ENCODE data around the gene F2RL2.

F2RL2 gene

DNA sequence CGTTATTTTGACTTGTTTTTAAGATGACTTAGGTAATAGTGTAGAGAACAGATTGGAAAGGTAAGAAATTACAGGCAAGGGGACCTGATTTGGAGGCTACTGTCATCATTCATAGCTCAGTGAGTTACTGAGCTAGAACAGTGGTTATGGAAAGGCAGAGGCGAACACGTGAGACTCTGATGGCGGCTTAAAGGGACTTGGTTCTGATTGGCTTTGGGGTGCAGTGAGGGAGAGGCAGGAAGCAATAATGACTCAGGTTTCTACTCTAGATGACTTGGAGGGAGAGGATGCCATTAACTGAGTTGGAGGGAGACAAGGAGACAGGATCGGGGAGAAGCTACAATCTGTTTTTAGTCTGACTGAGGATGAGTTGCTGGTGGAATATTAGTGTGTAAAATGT, 3.0 kb downstream of the F2RL2 start:
- no peak overlapping the region for H3K27ac ChIP-seq
- H3K4me3 ChIP-seq (ENCODE audit: low read depth, low read length): no peak overlapping the region
- TF ChIP-seq CTCF (IDR thresholded peaks at IDR 0.05; ENCODE audit: low read depth, low read length): no peak

GRCh38 chr5:76617675-76618074, 5.5 kb downstream of the F2RL2 start:
- Histone ChIP-seq H3K27me3 (ENCODE audit: insufficient read depth, low read depth, severe bottlenecking) (no peaks in the 10 kb centered on the region), H3K36me3 (no peaks in the 10 kb centered on the region; the same call in 1 of the 2 replicates), H3K27ac (no peak overlapping the region), H3K4me3 (ENCODE audit: low read depth, low read length) (no peak overlapping the region), H3K9me3 (ENCODE audit: severe bottlenecking) (no peaks in the 10 kb centered on the region)
- TF ChIP-seq CTCF (IDR thresholded peaks at IDR 0.05; ENCODE audit: low read depth, low read length): no peak
- no peak for DNase-seq

More for the DNA sequence above, 3.0 kb downstream of the F2RL2 start:
- Histone ChIP-seq H3K9me3 (ENCODE audit: severe bottlenecking) (no peaks in the 10 kb centered on the region), H3K27me3 (ENCODE audit: insufficient read depth, low read depth, severe bottlenecking) (no peaks in the 10 kb centered on the region), H3K36me3 (no peaks in the 10 kb centered on the region)
- DNase-seq: no peak

- Histone ChIP-seq H3K36me3 (no peaks in the 10 kb centered on the region; the same call in 1 of the 2 replicates), H3K27ac (no peak overlapping the region), H3K27me3 (ENCODE audit: insufficient read depth, low read depth, severe bottlenecking) (no peaks in the 10 kb centered on the region), H3K4me3 (ENCODE audit: low read depth, low read length) (no peak overlapping the region), H3K9me3 (ENCODE audit: severe bottlenecking) (no peaks in the 10 kb centered on the region)
- TF ChIP-seq CTCF (IDR thresholded peaks at IDR 0.05; ENCODE audit: low read depth, low read length): no peak
- no peak for DNase-seq
These were observed 6.0 kb downstream of the F2RL2 start for GRCh38 chr5:76617229-76617628.

DNA sequence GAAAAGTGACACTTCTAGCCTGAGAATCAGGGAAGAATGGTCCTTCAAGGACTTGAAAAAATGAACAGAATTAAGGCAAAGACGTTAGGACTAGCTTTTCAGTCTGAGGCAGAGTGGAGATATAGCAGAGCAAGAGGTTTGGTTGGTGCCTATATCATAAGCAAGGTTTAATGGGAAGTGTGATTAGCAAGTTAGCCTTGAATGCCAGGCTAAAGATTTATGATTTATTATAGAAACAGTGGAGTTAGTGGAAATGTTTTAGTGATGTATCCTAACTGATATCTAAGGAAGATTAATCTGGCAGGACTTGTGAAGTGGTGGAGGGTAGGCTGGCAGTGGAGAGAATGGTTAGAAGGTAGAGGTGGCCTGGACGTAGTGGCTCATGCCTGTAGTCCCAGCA, 7.0 kb downstream of the F2RL2 start:
- H3K27ac ChIP-seq: no peak overlapping the region
- no peaks in the 10 kb centered on the region for H3K27me3 ChIP-seq (ENCODE audit: insufficient read depth, low read depth, severe bottlenecking)
- H3K9me3 ChIP-seq (ENCODE audit: severe bottlenecking): no peaks in the 10 kb centered on the region
- no peak overlapping the region for H3K4me3 ChIP-seq (ENCODE audit: low read depth, low read length)
- H3K36me3 ChIP-seq: peaks cover 5% of the 10 kb centered on the region
- no peak for DNase-seq
- TF ChIP-seq CTCF (IDR thresholded peaks at IDR 0.05; ENCODE audit: low read depth, low read length): no peak

DNA sequence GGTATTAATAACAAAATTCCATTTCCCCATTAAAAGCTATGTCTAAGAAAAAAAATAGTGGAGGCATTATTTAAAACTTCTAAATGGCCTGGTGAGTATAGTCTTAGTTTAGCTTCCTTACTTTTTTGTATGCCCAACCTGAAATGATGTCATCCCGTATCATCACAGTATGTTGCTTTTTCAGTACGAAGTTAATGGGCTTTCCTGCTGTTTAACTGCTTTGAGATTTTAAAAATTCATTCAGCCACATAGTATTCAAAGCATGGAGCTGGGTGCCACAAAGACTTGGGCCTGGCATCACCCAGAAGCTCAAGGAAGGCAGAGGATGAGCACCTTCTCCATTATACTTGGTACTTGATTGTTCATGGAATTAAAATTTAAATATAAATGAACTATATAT, 7.4 kb downstream of the F2RL2 start:
- DNase-seq: no peak
- no peak for TF ChIP-seq CTCF (IDR thresholded peaks at IDR 0.05; ENCODE audit: low read depth, low read length)
- H3K27me3 ChIP-seq (ENCODE audit: insufficient read depth, low read depth, severe bottlenecking): no peaks in the 10 kb centered on the region
- H3K9me3 ChIP-seq (ENCODE audit: severe bottlenecking): no peaks in the 10 kb centered on the region
- H3K36me3 ChIP-seq: peaks cover 5% of the 10 kb centered on the region
- no peak overlapping the region for H3K27ac ChIP-seq
- H3K4me3 ChIP-seq (ENCODE audit: low read depth, low read length): no peak overlapping the region

GRCh38 chr5:76612942-76613341, 10.3 kb downstream of the F2RL2 start:
- H3K36me3 ChIP-seq: peaks cover 5% of the 10 kb centered on the region
- H3K27me3 ChIP-seq (ENCODE audit: insufficient read depth, low read depth, severe bottlenecking): no peaks in the 10 kb centered on the region
- H3K9me3 ChIP-seq (ENCODE audit: severe bottlenecking): no peaks in the 10 kb centered on the region
- no peak overlapping the region for H3K4me3 ChIP-seq (ENCODE audit: low read depth, low read length)
- TF ChIP-seq CTCF (IDR thresholded peaks at IDR 0.05; ENCODE audit: low read depth, low read length): no peak
- DNase-seq: no peak
- no peak overlapping the region for H3K27ac ChIP-seq

Measured in WERI-Rb-1 (cell line).